GM21528 (cell line): ENCODE data around the gene ZNF41.

ENCODE experiments used
- ATAC-seq: cut with Tn5 transposase; IDR thresholded peaks from one replicate; pipeline ENCODE4 v1.9.1; 2021; ENCODE audit warnings: mild to moderate bottlenecking, moderate library complexity; ENCODE audit not compliant: unreplicated experiment, low FRiP score

ZNF41 gene

GRCh38 chrX:47420962-47421361 is 62.1 kb downstream of the ZNF41 start:
- ATAC-seq, result no peak

DNA sequence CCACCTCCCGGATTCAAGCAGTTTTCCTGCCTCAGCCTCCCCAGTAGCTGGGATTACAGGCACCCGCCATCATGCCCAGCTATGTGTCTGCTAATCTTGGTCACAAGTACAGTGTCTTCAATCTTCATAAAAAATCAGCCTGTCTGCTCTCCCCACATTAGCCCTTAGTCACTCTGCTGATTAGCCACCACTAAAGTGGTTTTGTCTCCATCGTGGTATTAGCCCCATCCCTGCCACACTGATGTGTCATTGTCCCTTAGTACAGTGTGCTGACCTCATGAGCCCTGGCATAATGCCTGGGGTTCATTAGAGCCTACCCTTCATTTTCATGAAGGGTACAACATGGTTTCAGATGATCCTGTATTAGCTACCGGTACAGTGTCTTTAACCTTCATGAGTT is 62.8 kb downstream of the ZNF41 start:
- ATAC-seq, result no peak

- ATAC-seq, result no peak
Measured at GRCh38 chrX:47413179-47413594, 69.8 kb downstream of the ZNF41 start.
